LNCaP clone FGC (cell line): ENCODE data around the gene DCLK1.

Experiments
- DNase-seq: peaks from one replicate; pipeline ENCODE4 v3.0.0-alpha.2; 2011; ENCODE audit warnings: low read depth
- H3K4me3 ChIP-seq: 2 replicates; pipeline ENCODE4 v1.5.1; 2011; ENCODE audit warnings: mild to moderate bottlenecking, low read depth, low read length, control low read depth
- TF ChIP-seq, protein P1 (sequence below): IDR thresholded peaks from 2 replicates; pipeline ENCODE4 v1.5.1; 2012; ENCODE audit warnings: mild to moderate bottlenecking; ENCODE audit not compliant: control insufficient read depth, insufficient read depth; ENCODE audit errors: extremely low read depth

DCLK1 gene

GRCh38 chr13:36089130-36089647, 42.0 kb downstream of the DCLK1 start:
- TF ChIP-seq, protein P1, sequence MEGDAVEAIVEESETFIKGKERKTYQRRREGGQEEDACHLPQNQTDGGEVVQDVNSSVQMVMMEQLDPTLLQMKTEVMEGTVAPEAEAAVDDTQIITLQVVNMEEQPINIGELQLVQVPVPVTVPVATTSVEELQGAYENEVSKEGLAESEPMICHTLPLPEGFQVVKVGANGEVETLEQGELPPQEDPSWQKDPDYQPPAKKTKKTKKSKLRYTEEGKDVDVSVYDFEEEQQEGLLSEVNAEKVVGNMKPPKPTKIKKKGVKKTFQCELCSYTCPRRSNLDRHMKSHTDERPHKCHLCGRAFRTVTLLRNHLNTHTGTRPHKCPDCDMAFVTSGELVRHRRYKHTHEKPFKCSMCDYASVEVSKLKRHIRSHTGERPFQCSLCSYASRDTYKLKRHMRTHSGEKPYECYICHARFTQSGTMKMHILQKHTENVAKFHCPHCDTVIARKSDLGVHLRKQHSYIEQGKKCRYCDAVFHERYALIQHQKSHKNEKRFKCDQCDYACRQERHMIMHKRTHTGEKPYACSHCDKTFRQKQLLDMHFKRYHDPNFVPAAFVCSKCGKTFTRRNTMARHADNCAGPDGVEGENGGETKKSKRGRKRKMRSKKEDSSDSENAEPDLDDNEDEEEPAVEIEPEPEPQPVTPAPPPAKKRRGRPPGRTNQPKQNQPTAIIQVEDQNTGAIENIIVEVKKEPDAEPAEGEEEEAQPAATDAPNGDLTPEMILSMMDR = no peak
- DNase-seq = no peak
- H3K4me3 ChIP-seq = no peak overlapping the region

DNA sequence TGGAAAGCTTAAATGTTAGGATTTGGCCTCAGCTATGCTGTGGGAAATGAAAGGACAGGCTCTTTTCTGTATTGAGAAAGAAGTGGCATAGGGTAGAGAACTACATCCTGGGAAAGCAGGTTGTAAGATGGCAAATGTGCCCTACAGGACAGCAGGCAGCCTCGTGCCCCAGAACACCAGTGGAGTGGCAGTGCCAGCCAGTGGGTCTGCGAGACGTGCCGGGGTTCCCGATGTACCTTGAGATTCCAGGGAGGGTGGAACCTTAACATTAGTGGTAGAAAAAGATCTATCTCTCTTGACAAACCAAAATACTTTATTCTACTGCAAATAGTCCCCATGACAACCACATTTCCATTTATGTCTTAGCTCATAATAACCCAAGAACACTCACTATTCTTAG, 42.7 kb downstream of the DCLK1 start:
- DNase-seq = no peak
- TF ChIP-seq, protein P1 = no peak
- no peak overlapping the region for H3K4me3 ChIP-seq

GRCh38 chr13:36088001-36088400, 43.2 kb downstream of the DCLK1 start:
- no peak for DNase-seq
- TF ChIP-seq, protein P1 = no peak
- no peak overlapping the region for H3K4me3 ChIP-seq

DNA sequence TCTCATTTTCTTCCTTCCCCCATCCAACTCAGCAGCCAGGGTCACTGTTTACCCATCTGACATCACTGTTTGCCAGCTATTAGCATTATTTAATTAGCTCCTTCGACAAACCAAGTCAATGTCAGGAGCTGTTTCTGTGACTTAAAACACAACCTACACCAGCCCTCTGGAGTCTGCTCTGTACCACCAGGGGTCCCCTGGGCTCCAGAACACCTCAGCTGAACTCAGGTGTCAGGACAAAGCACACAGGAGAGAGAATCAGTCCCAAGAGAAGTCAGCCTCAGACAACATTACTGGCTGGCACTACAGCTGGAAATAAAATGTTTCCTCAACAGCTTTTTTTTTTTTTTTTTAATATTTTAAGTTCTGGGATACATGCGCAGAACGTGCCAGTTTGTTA, 45.1 kb downstream of the DCLK1 start:
- no peak for DNase-seq
- TF ChIP-seq, protein P1 = peak; percentile 24; the same call in 1 of the 2 replicates
- no peak overlapping the region for H3K4me3 ChIP-seq

- TF ChIP-seq, protein P1 = no peak
- H3K4me3 ChIP-seq = no peak overlapping the region
- DNase-seq = no peak
Measured at GRCh38 chr13:36084131-36084530, 47.1 kb downstream of the DCLK1 start.

GRCh38 chr13:36082806-36083205, 48.4 kb downstream of the DCLK1 start:
- H3K4me3 ChIP-seq = no peak overlapping the region
- TF ChIP-seq, protein P1 = no peak
- DNase-seq = no peak

- TF ChIP-seq, protein P1 = no peak
- H3K4me3 ChIP-seq = no peak overlapping the region
- DNase-seq = no peak
Measured at GRCh38 chr13:36082396-36082795, 48.8 kb downstream of the DCLK1 start.
